GM18861 (cell line): ENCODE measurements around the gene DNAJC19.
"Not testable (repeated sequence)": the region's sequence is repeated elsewhere in the genome, so short reads cannot be mapped to it uniquely, and the experiment has no call there.

Source experiments
- ATAC-seq: cut with Tn5 transposase; IDR thresholded peaks from one replicate; pipeline ENCODE4 v1.9.1; 2021; ENCODE audit not compliant: unreplicated experiment

DNAJC19 gene

GRCh38 chr3:180989291-180990163 is at the start of gene DNAJC19:
TSS of gene DNAJC19 (minus strand) at chr3:180989736. CDS start at chr3:180989602, 134 bp downstream.
- peak; percentile 91 for ATAC-seq

- no peak for ATAC-seq
Measured at GRCh38 chr3:181030948-181031347, 41.4 kb upstream of the DNAJC19 start.

GRCh38 chr3:181025204-181025603 is 35.7 kb upstream of the DNAJC19 start:
- no peak for ATAC-seq

GRCh38 chr3:181017690-181018089 is 28.2 kb upstream of the DNAJC19 start:
- ATAC-seq = no peak

GRCh38 chr3:181009225-181009624 is 19.7 kb upstream of the DNAJC19 start:
- ATAC-seq = no peak

GRCh38 chr3:181008796-181009195 is 19.3 kb upstream of the DNAJC19 start:
- ATAC-seq = no peak

GRCh38 chr3:181007262-181007661 is 17.7 kb upstream of the DNAJC19 start:
- no peak for ATAC-seq

- no peak for ATAC-seq
Measured at GRCh38 chr3:181006541-181006940, 17.0 kb upstream of the DNAJC19 start.

GRCh38 chr3:181003469-181003868 is 13.9 kb upstream of the DNAJC19 start:
- ATAC-seq = not testable (repeated sequence)

- ATAC-seq = not testable (repeated sequence)
Measured at GRCh38 chr3:181002331-181002730, 12.8 kb upstream of the DNAJC19 start.

GRCh38 chr3:180996415-180996932 is 6.9 kb upstream of the DNAJC19 start:
- no peak for ATAC-seq

GRCh38 chr3:180990505-180990904 is 969 bp upstream of the DNAJC19 start:
- ATAC-seq = no peak

GRCh38 chr3:180987344-180987743 is 2.2 kb downstream of the DNAJC19 start:
- no peak for ATAC-seq

- not testable (repeated sequence) for ATAC-seq
Measured at GRCh38 chr3:180986366-180986765, 3.2 kb downstream of the DNAJC19 start.

- no peak for ATAC-seq
Measured at GRCh38 chr3:180983136-180983535, 6.4 kb downstream of the DNAJC19 start.

GRCh38 chr3:180981912-180982311 is 7.6 kb downstream of the DNAJC19 start:
- no peak for ATAC-seq

GRCh38 chr3:180980611-180981010 is 8.9 kb downstream of the DNAJC19 start:
- no peak for ATAC-seq

GRCh38 chr3:180979961-180980360 is 9.6 kb downstream of the DNAJC19 start:
- ATAC-seq = no peak

GRCh38 chr3:180977498-180977897 is 12.0 kb downstream of the DNAJC19 start:
- no peak for ATAC-seq

- ATAC-seq = no peak
Measured at GRCh38 chr3:180974286-180974685, 15.2 kb downstream of the DNAJC19 start.

- peak; percentile 65 for ATAC-seq
Measured at GRCh38 chr3:180973543-180973942, 16.0 kb downstream of the DNAJC19 start.

- ATAC-seq = no peak
Measured at GRCh38 chr3:180970931-180971330, 18.6 kb downstream of the DNAJC19 start.
